Glomerular endothelial cell (primary cell): ENCODE results near the gene PSTPIP1. TPM values are rescaled to one million over a fixed set of nuclear protein-coding genes. Genes with fewer than 3 reads are reported as not detected.

Source experiments
- total RNA-seq: library from RNA; depleted of rRNA; stranded (reverse); fragments of >200 nt; gene quantifications from 2 replicates; pipeline ENCODE4 v1.2.3, GENCODE V29; 2015

PSTPIP1 gene
- total RNA-seq, 1 donor from 2014 or later = not detected

Other genes starting within 250 kb of the PSTPIP1 start
- gene SCAPER, start 89.8 kb upstream of the PSTPIP1 start, total RNA-seq = 13.8 and 18.9 TPM in 2 replicates
- gene RCN2, start 63.4 kb upstream of the PSTPIP1 start, total RNA-seq = 52.5 and 76.8 TPM in 2 replicates
- 287 and 425 TPM in 2 replicates for gene TSPAN3, start 76.0 kb downstream of the PSTPIP1 start, total RNA-seq